GM18951 (cell line): ENCODE data around the gene TBC1D22A.

Source experiments
- POLR2A ChIP-seq: IDR thresholded peaks from 4 replicates; pipeline ENCODE4 v1.6.1; 2011; ENCODE audit warnings: mild to moderate bottlenecking; ENCODE audit not compliant: insufficient read length, insufficient read depth; ENCODE audit errors: extremely low read depth
- in situ Hi-C: fragments of 300-500 bp; cut with MboI; formaldehyde crosslinking; loops from one replicate; pipeline ENCODE4 v1.12.0; 2022; ENCODE audit warnings: low sequenced_read_pairs, mixed read lengths, inconsistent platforms; ENCODE audit not compliant: unreplicated experiment

Gene TBC1D22A

GRCh38 chr22:46922037-46922436 is 159.6 kb downstream of the TBC1D22A start:
- in situ Hi-C loops = no loop called here
- no peak for TF ChIP-seq POLR2A

- in situ Hi-C loops = no loop called here
- no peak for TF ChIP-seq POLR2A
Observed at GRCh38 chr22:46923394-46923793, 160.9 kb downstream of the TBC1D22A start.

- in situ Hi-C loops = no loop called here
- TF ChIP-seq POLR2A = no peak
Observed at GRCh38 chr22:46925818-46926217, 163.4 kb downstream of the TBC1D22A start.

GRCh38 chr22:46929046-46929709 is 166.7 kb downstream of the TBC1D22A start:
- in situ Hi-C loops = no loop called here
- TF ChIP-seq POLR2A = no peak

GRCh38 chr22:46929710-46930204 is 167.3 kb downstream of the TBC1D22A start:
- in situ Hi-C loops = no loop called here
- no peak for TF ChIP-seq POLR2A

GRCh38 chr22:46931414-46931813 is 169.0 kb downstream of the TBC1D22A start:
- TF ChIP-seq POLR2A = no peak
- in situ Hi-C loops = no loop called here

GRCh38 chr22:46931881-46932280 is 169.4 kb downstream of the TBC1D22A start:
- in situ Hi-C loops = no loop called here
- no peak for TF ChIP-seq POLR2A

GRCh38 chr22:46933040-46933930 is 170.8 kb downstream of the TBC1D22A start:
- TF ChIP-seq POLR2A = no peak
- in situ Hi-C loops = no loop called here

GRCh38 chr22:46934172-46934745 is 171.8 kb downstream of the TBC1D22A start:
- no peak for TF ChIP-seq POLR2A
- in situ Hi-C loops = no loop called here

GRCh38 chr22:46934746-46935491 is 172.5 kb downstream of the TBC1D22A start:
- in situ Hi-C loops = no loop called here
- no peak for TF ChIP-seq POLR2A

GRCh38 chr22:46935506-46936377 is 173.3 kb downstream of the TBC1D22A start:
- in situ Hi-C loops = no loop called here
- no peak for TF ChIP-seq POLR2A

GRCh38 chr22:46936378-46936903 is 174.0 kb downstream of the TBC1D22A start:
- in situ Hi-C loops = no loop called here
- no peak for TF ChIP-seq POLR2A

- in situ Hi-C loops = no loop called here
- TF ChIP-seq POLR2A = no peak
Observed at GRCh38 chr22:46937185-46937584, 174.7 kb downstream of the TBC1D22A start.
